Measurements from ENCODE around the gene LMAN1L.

The LMAN1L gene

GRCh38 chr15:74812533-74812932 is at the start of gene LMAN1L:
Gene LMAN1L (plus strand): TSS chr15:74812835. CDS start chr15:74812855, 20 bp downstream.
- no peak for DNase-seq (ENCODE audit: low read depth)

GRCh38 chr15:74763416-74763815 is 49.2 kb upstream of the LMAN1L start:
- DNase-seq (ENCODE audit: low read depth): no peak

- no peak for DNase-seq (ENCODE audit: low read depth)
Observed at GRCh38 chr15:74767167-74768098, 45.2 kb upstream of the LMAN1L start.

DNA sequence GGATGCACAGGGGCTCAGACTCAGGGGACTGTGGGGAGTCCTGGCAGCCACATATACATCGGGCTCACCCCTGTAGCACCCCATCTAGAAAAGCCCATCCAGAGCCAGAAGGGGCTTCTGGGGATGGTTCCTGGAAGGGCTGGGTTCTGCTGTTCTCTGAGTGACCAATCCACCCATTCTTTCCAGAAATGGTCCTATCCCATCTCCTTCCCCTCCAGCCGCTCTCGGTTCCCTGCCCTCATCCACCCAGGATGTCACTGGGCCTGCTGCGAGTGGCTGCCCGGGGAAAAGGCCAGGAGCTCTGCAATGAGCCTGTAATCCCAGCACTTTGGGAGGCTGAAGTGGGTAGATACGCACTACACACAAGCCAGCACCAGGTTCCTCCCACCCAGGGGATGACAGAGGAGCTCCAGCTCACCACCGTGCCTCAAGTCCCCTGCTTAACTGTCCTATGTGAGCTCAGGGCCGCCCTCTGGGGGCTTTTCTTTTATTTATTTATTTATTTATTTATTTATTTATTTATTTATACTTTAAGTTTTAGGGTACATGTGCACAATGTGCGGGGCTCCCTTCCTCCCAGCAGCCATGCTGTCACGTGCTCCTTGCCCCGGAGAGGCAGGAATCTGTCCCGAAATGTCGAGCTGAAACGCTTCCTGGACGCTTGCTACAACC is 44.4 kb upstream of the LMAN1L start:
- no peak for DNase-seq (ENCODE audit: low read depth)

GRCh38 chr15:74768771-74769342 is 43.8 kb upstream of the LMAN1L start:
- no peak for DNase-seq (ENCODE audit: low read depth)

DNA sequence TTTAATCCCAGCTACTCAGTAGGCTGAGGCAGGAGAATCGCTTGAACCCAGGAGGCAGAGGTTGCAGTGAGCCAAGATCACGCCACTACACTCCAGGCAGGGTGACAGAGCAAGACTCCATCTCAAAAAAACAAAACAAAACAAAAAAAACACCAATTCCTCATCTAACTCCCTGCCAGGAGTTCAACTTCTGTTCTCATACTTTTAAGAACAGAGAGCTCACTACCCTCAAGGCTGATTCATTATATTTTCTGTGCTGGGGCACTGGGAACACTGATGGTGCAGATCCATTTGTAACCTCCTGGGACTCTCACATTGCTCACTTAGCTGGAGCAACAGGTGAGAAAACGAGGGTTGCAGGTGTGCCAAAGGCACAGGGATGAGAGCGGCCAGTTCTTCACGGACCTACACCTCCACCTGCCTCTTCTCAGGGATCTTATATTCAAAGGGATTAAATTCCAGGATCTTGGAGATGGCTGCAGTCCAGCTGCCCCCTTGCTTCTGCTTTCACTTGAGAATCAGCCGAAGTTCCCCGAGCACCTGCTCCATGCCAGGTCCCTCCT is 43.1 kb upstream of the LMAN1L start:
- no peak for DNase-seq (ENCODE audit: low read depth)

GRCh38 chr15:74770211-74770903 is 42.3 kb upstream of the LMAN1L start:
- no peak for DNase-seq (ENCODE audit: low read depth)

DNA sequence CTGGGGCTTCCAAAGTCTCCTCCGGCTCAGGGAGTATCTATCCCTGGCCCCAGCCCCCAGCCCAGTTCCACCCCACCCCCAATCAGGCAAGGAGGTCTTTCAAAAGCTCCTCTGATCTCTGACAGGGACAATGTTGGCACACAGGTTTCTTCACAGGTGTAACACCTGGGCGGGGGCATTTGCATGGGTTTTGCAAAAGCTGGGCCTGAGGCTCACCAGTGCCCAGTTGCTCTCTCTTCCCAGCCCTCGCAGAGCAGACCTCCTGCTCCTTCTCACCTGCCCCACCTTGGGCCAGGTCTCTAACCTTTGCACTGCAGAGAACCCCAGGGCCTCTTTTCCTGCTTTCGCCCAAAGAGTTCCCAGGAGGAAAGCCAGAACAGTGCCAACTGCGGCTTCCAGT is 39.3 kb upstream of the LMAN1L start:
- no peak for DNase-seq (ENCODE audit: low read depth)

GRCh38 chr15:74773731-74774252 is 38.8 kb upstream of the LMAN1L start:
- DNase-seq (ENCODE audit: low read depth): no peak

GRCh38 chr15:74775132-74775562 is 37.5 kb upstream of the LMAN1L start:
- no peak for DNase-seq (ENCODE audit: low read depth)

DNA sequence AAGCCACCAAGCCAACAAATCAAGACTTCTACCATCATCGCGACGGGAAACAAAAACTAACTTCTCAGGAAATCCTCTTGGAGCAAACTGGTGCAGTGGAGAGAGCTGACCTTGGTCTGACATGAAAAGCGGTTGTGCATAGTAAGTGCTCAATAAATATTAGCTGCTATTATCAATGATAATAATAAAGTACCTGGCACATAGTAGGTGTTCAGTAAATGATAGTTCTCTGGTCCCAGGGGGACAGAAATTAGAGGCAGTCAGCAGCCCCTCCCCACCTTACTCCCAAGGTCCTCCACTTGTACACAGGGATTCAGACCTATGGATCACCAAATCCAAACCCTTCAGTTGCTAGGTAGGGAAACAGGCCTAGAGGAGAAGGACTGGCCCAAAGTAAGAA is 36.7 kb upstream of the LMAN1L start:
- no peak for DNase-seq (ENCODE audit: low read depth)

GRCh38 chr15:74776821-74777768 is 35.5 kb upstream of the LMAN1L start:
- peak; percentile 55 for DNase-seq (ENCODE audit: low read depth)

DNA sequence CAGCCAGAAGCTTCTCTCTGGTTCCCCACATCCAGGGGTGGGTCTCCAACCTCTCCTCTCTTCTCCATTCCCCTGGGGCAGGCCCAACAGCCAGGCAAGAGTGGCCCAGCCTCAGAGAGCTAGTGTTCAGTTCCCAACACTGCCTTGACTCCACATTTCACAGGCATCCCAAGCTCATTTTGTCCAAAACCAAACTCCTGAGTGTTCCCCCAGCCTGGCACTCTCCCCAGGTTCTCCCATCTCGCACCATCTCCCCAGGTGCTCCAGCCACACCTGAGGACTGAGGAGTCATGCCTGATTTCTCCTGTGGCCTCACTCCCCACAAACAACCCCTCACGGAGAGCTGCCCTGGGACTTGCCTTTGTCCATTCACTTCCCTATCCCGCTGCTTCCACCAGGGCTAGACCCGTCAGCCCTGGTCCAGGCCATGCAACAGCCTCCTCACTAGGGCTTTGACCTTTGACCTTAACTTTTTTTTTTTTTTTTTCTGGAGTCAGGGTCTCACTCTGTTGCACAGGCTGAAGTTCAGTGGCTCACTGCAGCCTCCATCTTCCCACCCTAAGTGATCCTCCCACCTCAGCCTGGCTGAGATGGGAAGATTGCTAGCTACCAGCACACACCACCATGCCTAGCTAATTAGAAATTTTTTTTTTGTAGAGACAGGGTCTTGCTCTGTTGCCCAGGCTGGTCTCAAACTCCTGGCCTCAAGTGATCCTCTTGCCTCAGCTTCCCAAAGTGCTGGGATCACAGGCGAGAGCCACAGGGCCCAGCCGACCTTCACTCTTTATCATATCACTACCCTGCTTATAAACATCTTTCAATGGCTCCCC is 34.7 kb upstream of the LMAN1L start:
- no peak for DNase-seq (ENCODE audit: low read depth)

- no peak for DNase-seq (ENCODE audit: low read depth)
Observed at GRCh38 chr15:74778599-74778970, 34.0 kb upstream of the LMAN1L start.

GRCh38 chr15:74779162-74779648 is 33.4 kb upstream of the LMAN1L start:
- DNase-seq (ENCODE audit: low read depth): no peak

GRCh38 chr15:74780523-74781430 is 31.9 kb upstream of the LMAN1L start:
- no peak for DNase-seq (ENCODE audit: low read depth)

GRCh38 chr15:74781431-74782258 is 31.0 kb upstream of the LMAN1L start, which contains the start of gene CSK:
Gene CSK (plus strand): TSS chr15:74782080. CDS start chr15:74798298, 16,218 bp downstream.
- peak; percentile 72 for DNase-seq (ENCODE audit: low read depth)

Measured in activated T-cell treated with anti-CD3 and anti-CD28 coated beads for 24 hours (primary cell).